NB4 (cell line): ENCODE measurements around the gene MUCL3.

Source experiments
- CTCF ChIP-seq: IDR thresholded peaks from one replicate; pipeline ENCODE4 v1.5.1; 2012; ENCODE audit warnings: low read depth, low read length
- MYC ChIP-seq: IDR thresholded peaks from 2 replicates; pipeline ENCODE4 v1.6.1; 2011; ENCODE audit warnings: low read depth, low read length
- POLR2A ChIP-seq: IDR thresholded peaks from 2 replicates; pipeline ENCODE4 v1.6.1; 2011; ENCODE audit warnings: mild to moderate bottlenecking; ENCODE audit not compliant: insufficient read length; ENCODE audit errors: extremely low read depth
- TF ChIP-seq, protein P1 (sequence below): IDR thresholded peaks from 2 replicates; pipeline ENCODE4 v1.6.1; 2011; ENCODE audit warnings: low read depth, low read length

GRCh38 chr6:30893001-30893591 is 47.7 kb upstream of the MUCL3 start:
- TF ChIP-seq CTCF = peak; percentile 18
- no peak for TF ChIP-seq POLR2A
- no peak for TF ChIP-seq MYC
- TF ChIP-seq, protein P1, sequence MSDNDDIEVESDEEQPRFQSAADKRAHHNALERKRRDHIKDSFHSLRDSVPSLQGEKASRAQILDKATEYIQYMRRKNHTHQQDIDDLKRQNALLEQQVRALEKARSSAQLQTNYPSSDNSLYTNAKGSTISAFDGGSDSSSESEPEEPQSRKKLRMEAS = no peak
